Smooth muscle cell of trachea (primary cell): ENCODE results near the gene USP7. TPM values are rescaled to one million over a fixed set of nuclear protein-coding genes. Genes with fewer than 3 reads are reported as not detected.

Experiments used
- total RNA-seq: library from RNA; depleted of rRNA; stranded (reverse); fragments of >200 nt; gene quantifications from 2 replicates; pipeline ENCODE4 v1.2.1, GENCODE V29; 2014

The USP7 gene
- 48.8 and 56.4 TPM in 2 replicates for total RNA-seq

DNA sequence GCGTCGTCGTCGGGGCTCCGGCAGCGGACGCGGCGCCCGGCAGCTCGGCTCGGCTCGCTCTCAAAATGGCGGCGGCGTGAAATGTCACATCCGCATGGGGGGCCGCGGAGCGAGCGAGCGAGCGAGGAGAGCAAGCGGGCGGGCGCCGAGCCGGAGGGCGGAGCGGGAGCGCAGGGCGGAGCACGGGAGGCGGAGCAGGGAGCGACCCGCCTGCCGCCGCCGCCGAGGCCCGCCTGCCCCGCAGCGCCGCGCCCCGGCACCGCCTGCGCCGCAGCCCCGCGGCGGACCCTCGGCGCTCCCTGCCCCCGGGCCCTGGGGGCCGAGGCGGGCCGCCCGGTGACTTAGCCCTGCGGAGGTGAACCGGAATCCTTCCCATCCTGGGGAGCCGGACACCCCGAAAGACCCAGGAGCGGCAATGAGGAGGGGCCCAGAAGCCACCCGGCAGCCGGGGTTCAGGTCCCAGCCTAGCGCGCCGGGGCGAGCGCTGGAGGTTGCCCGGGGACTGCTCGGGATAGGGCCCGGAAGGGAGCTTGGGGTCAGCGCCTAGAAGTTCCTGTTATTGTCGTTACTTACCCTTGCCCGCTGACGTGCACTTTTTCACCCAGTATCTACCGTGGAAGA, at the start of gene USP7:
Gene USP7 (minus strand): TSS at position 86 of the 621 bp plus-strand sequence. CDS start 621 bp downstream, outside the sequence.

DNA sequence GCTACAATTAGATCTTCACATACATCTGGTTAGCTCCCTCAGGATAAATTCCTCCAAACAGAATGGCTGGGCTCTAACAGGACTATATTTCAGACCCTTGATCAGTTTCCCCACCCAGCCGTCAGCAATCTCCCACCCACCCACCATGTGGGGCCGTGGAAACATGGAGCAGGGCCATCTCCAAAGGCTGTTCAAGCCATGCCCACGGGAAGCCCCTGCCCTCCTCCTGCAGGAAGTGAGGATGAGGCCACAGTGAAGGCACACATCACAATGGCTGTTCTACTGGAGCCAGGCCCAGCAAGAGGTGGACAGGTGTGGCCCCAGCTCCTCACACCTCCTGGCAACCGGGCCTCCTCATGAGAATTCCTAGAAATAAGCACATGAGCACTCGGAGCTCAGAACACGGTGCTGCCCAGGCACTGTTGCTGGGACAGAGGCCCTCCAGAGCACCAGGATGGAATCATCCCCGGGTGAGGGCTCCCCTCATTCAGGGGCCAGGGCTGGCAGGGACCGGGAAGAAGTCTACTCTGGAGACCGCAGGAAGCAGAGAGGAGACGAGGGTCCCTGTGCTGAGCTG, 81.6 kb downstream of the USP7 start, which contains the start of gene LITAFD:
Gene LITAFD (plus strand): TSS at position 311 of the 577 bp plus-strand sequence. CDS start 2,005 bp downstream, outside the sequence.

DNA sequence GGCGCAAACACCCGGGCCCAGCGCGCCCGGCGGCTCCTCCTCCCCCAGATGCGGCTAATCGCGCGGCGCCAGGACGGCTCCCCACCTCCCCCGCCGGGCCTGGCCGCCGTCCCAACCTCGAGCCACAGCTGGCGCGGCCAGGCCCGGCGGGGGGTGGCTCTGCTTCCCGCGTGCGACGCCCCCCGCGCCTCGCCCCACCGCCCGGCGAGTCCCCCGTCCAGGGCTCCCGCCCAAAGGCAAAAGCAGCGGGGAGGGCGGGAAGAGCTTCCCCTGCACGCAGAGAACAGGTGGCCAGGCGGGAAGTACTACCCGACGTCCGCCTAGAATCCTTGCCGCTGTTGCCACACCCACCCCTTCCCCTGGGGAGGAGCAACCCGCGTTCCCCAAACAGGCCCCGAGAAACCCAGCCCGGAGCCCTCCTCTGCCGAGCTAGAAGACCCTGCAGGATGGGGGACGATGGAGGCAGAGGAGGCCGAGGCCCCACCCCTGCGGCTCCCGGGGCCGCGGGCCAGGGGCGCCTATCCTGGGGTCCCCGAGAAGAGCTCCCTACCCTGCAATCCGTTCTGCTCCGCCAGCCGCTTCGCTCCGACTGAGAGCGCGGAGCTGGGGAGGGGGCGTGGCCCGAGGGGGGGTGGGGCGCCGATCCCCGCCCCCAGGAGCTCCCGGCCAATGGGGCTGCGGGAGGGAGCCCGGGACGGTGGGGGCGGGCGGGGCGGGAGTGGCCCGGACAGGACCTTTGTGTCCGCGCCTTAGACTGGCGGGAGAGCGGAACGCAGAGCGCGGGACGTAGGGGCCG, 95.1 kb downstream of the USP7 start, which contains the start of gene CARHSP1:
Gene CARHSP1 (minus strand): TSS at position 591 of the 796 bp plus-strand sequence. CDS start 9,678 bp downstream, outside the sequence.

Other genes with a start within 250 kb of the USP7 start
- 4.6 and 7.4 TPM in 2 replicates for gene TMEM186, start 166.3 kb downstream of the USP7 start, total RNA-seq
- 28.6 and 29.1 TPM in 2 replicates for gene PMM2, start 166.1 kb downstream of the USP7 start, total RNA-seq
- gene CARHSP1, start 94.9 kb downstream of the USP7 start, total RNA-seq: 148 and 190 TPM in 2 replicates
- gene LITAFD, start 81.6 kb downstream of the USP7 start, total RNA-seq: not detected in 2 replicates
- gene HAPSTR1, start 127.7 kb upstream of the USP7 start, total RNA-seq: 72.1 and 76.8 TPM in 2 replicates